BE2C (cell line): ENCODE measurements around the gene BMERB1.

Experiments used
- DNase-seq: peaks from one replicate; pipeline ENCODE4 v3.0.0-alpha.2; 2020
- H3K27me3 ChIP-seq: fragments of 250-450 bp; sonication (Bioruptor Pico); 2 replicates; pipeline ENCODE4 v1.5.1; 2020; ENCODE audit warnings: mild to moderate bottlenecking
- H3K36me3 ChIP-seq: fragments of 250-450 bp; sonication (Bioruptor Pico); 2 replicates; pipeline ENCODE4 v1.5.1; 2020; ENCODE audit warnings: mild to moderate bottlenecking
- H3K4me1 ChIP-seq: fragments of 250-450 bp; sonication (Bioruptor Pico); 2 replicates; pipeline ENCODE4 v1.5.1; 2020
- H3K4me3 ChIP-seq: 2 replicates; pipeline ENCODE4 v1.5.1; 2011; ENCODE audit warnings: low read depth, low read length
- H3K9me3 ChIP-seq: fragments of 250-450 bp; sonication (Bioruptor Pico); 2 replicates; pipeline ENCODE4 v1.5.1; 2020
- CTCF ChIP-seq: IDR thresholded peaks from 2 replicates; pipeline ENCODE4 v1.5.1; 2012; ENCODE audit warnings: mild to moderate bottlenecking, low read depth, low read length

The BMERB1 gene

GRCh38 chr16:15509593-15510535 lies 75.5 kb downstream of the BMERB1 start:
- Histone ChIP-seq H3K9me3 (no peaks in the 10 kb centered on the region), H3K36me3 (no peaks in the 10 kb centered on the region), H3K4me3 (no peak overlapping the region), H3K4me1 (no peaks in the 10 kb centered on the region), H3K27me3 (no peaks in the 10 kb centered on the region)
- no peak for TF ChIP-seq CTCF
- DNase-seq: no peak

GRCh38 chr16:15510992-15511391 lies 76.6 kb downstream of the BMERB1 start:
- H3K27me3 ChIP-seq: no peaks in the 10 kb centered on the region
- DNase-seq: no peak
- TF ChIP-seq CTCF: no peak
- no peaks in the 10 kb centered on the region for H3K4me1 ChIP-seq
- no peak overlapping the region for H3K4me3 ChIP-seq
- no peaks in the 10 kb centered on the region for H3K9me3 ChIP-seq
- H3K36me3 ChIP-seq: no peaks in the 10 kb centered on the region

GRCh38 chr16:15511759-15512487 lies 77.5 kb downstream of the BMERB1 start:
- no peaks in the 10 kb centered on the region for H3K27me3 ChIP-seq
- no peak for DNase-seq
- H3K9me3 ChIP-seq: no peaks in the 10 kb centered on the region
- no peaks in the 10 kb centered on the region for H3K4me1 ChIP-seq
- no peaks in the 10 kb centered on the region for H3K36me3 ChIP-seq
- TF ChIP-seq CTCF: no peak
- H3K4me3 ChIP-seq: no peak overlapping the region

GRCh38 chr16:15513156-15513555 lies 78.8 kb downstream of the BMERB1 start:
- no peaks in the 10 kb centered on the region for H3K9me3 ChIP-seq
- H3K4me1 ChIP-seq: no peaks in the 10 kb centered on the region
- no peak for DNase-seq
- H3K36me3 ChIP-seq: no peaks in the 10 kb centered on the region
- TF ChIP-seq CTCF: no peak
- no peak overlapping the region for H3K4me3 ChIP-seq
- H3K27me3 ChIP-seq: no peaks in the 10 kb centered on the region

GRCh38 chr16:15515992-15516391 lies 81.6 kb downstream of the BMERB1 start:
- peaks cover 2% of the 10 kb centered on the region; the same call in 1 of the 2 replicates for H3K4me1 ChIP-seq
- H3K4me3 ChIP-seq: no peak overlapping the region
- no peak for DNase-seq
- TF ChIP-seq CTCF: no peak
- no peaks in the 10 kb centered on the region for H3K27me3 ChIP-seq
- H3K9me3 ChIP-seq: no peaks in the 10 kb centered on the region
- no peaks in the 10 kb centered on the region for H3K36me3 ChIP-seq

GRCh38 chr16:15516609-15517008 lies 82.2 kb downstream of the BMERB1 start:
- peaks cover 7% of the 10 kb centered on the region; the same call in 1 of the 2 replicates for H3K4me1 ChIP-seq
- no peaks in the 10 kb centered on the region for H3K36me3 ChIP-seq
- no peak for TF ChIP-seq CTCF

More at GRCh38 chr16:15516609-15517008, 82.2 kb downstream of the BMERB1 start:
- Histone ChIP-seq H3K27me3 (no peaks in the 10 kb centered on the region), H3K9me3 (no peaks in the 10 kb centered on the region), H3K4me3 (no peak overlapping the region)
- no peak for DNase-seq
